Keratinocyte (primary cell): ENCODE measurements around the gene C10orf95.

ENCODE experiments used
- EZH2 ChIP-seq: IDR thresholded peaks from one replicate; pipeline ENCODE4 v1.6.1; 2012; ENCODE audit warnings: inconsistent platforms, mild to moderate bottlenecking, low read length, moderate library complexity
- TF ChIP-seq, protein P1 (sequence below), 3 experiments: IDR thresholded peaks in 1 of 3; conservative IDR thresholded peaks in 1 of 3; optimal IDR thresholded peaks in 1 of 3; 2 replicates in 2 of 3; 3 replicates in 1 of 3; pipeline versions ENCODE3 to v1.5.1; 2011; ENCODE audit warnings: low read length in 3 of 3, mild to moderate bottlenecking in 3 of 3, moderate library complexity in 2 of 3, control low read depth in 1 of 3, inconsistent platforms in 1 of 3; ENCODE audit not compliant: insufficient read depth in 2 of 3; ENCODE audit errors: extremely low read depth in 1 of 3

- TF ChIP-seq, protein P1, sequence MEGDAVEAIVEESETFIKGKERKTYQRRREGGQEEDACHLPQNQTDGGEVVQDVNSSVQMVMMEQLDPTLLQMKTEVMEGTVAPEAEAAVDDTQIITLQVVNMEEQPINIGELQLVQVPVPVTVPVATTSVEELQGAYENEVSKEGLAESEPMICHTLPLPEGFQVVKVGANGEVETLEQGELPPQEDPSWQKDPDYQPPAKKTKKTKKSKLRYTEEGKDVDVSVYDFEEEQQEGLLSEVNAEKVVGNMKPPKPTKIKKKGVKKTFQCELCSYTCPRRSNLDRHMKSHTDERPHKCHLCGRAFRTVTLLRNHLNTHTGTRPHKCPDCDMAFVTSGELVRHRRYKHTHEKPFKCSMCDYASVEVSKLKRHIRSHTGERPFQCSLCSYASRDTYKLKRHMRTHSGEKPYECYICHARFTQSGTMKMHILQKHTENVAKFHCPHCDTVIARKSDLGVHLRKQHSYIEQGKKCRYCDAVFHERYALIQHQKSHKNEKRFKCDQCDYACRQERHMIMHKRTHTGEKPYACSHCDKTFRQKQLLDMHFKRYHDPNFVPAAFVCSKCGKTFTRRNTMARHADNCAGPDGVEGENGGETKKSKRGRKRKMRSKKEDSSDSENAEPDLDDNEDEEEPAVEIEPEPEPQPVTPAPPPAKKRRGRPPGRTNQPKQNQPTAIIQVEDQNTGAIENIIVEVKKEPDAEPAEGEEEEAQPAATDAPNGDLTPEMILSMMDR (optimal IDR thresholded peaks at IDR 0.05 in 1 of 3, IDR thresholded peaks at IDR 0.05 in 1 of 3, conservative IDR thresholded peaks at IDR 0.05 in 1 of 3; ENCODE audit: extremely low read depth in 1 of 3, insufficient read depth in 2 of 3, low read length in 3 of 3), result no peak
- TF ChIP-seq EZH2, result no peak
Measured at GRCh38 chr10:102458656-102459055, 7.3 kb upstream of the C10orf95 start.
